Heart left ventricle (tissue), 16 donors: ENCODE measurements around the gene DYNC2H1. TPM values are rescaled to one million over a fixed set of nuclear protein-coding genes. Genes with fewer than 3 reads are reported as not detected.

Source experiments
- ATAC-seq, 4 donors: fragments of 200-7000 bp; cut with Tn5 transposase; one replicate each; pipeline ENCODE4 v1.9.1; 2020 to 2022; ENCODE audit warnings: moderate library complexity in 4 of 4, mild to moderate bottlenecking in 3 of 4, moderate number of reproducible peaks in 1 of 4
- DNase-seq, 5 donors: peaks; one replicate each; pipeline ENCODE4 v3.0.0-alpha.2; 2020
- H3K27ac ChIP-seq, 12 donors: fragments of 200-600 bp; sonication (generic) in 4 of 12; one replicate each; pipeline versions ENCODE4 v1.5.0 to v1.8.0; 2016 to 2022; ENCODE audit warnings: mild to moderate bottlenecking in 2 of 12
- H3K27me3 ChIP-seq, 9 donors: fragments of 200-600 bp; sonication (generic) in 2 of 9; one replicate each; pipeline versions ENCODE4 v1.5.1 to v1.8.0; 2016 to 2022; ENCODE audit warnings: mild to moderate bottlenecking in 3 of 9
- H3K36me3 ChIP-seq, 9 donors: fragments of 200-600 bp; sonication (generic) in 2 of 9; one replicate each; pipeline versions ENCODE4 v1.5.0 to v1.8.0; 2018 to 2022; ENCODE audit warnings: mild to moderate bottlenecking in 2 of 9
- H3K4me1 ChIP-seq, 12 donors: fragments of 200-600 bp; sonication (generic) in 4 of 12; one replicate each; pipeline versions ENCODE4 v1.5.0 to v1.8.0; 2016 to 2022; ENCODE audit warnings: mild to moderate bottlenecking in 3 of 12
- H3K4me3 ChIP-seq, 12 donors: fragments of 200-600 bp; sonication (generic) in 4 of 12; one replicate each; pipeline versions ENCODE4 v1.5.0 to v1.8.0; 2017 to 2022; ENCODE audit warnings: mild to moderate bottlenecking in 9 of 12, moderate library complexity in 4 of 12
- H3K9me3 ChIP-seq, 12 donors: fragments of 200-600 bp; sonication (generic) in 4 of 12; one replicate each; pipeline versions ENCODE4 v1.5.0 to v1.8.0; 2016 to 2022; ENCODE audit warnings: mild to moderate bottlenecking in 1 of 12
- POLR2A ChIP-seq, 2 donors: fragments of 450-650 bp; IDR thresholded peaks; one replicate each; pipeline ENCODE4 v1.6.1; 2017; ENCODE audit warnings: antibody characterized with exemption in 2 of 2, mild to moderate bottlenecking in 2 of 2, moderate library complexity in 2 of 2
- WGBS, 4 donors: extraction: QIAGEN DNeasy Blood & Tissue Kit in 2 of 4; methylation state at CpG; one replicate each; pipeline versions ENCODE4 v1.1.5 to v1.1.7; 2013 to 2018; 5-methylcytosine and 5-hydroxymethylcytosine counted together
- intact Hi-C, 10 donors: fragments of 100-400 bp; cut with DNase I; formaldehyde crosslinking; loops; one replicate each; pipeline versions ENCODE4 v1.11.1 to v1.14.2; 2022
- polyA plus RNA-seq, 2 donors: library from polyadenylated mRNA; stranded (reverse); fragments of 200-250 nt; gene quantifications; one replicate each; pipeline ENCODE4 v1.2.3, GENCODE V29; 2013
- total RNA-seq, 9 donors: library from RNA; depleted of rRNA in 2 of 9; stranded (reverse); fragments of >200 nt in 2 of 9; fragmentation: NEBNext Ultra II Directional in 3 of 9; extraction: Animal tissue kit (Norgen Biotek cat#: 25700) in 3 of 9; gene quantifications; one replicate each; pipeline versions ENCODE4 v1.1.0 to v1.2.4, GENCODE V29; 2016 to 2023
- TF ChIP-seq, protein P1 (sequence below), 12 donors: fragments of 200-600 bp; sonication (generic) in 4 of 12; IDR thresholded peaks; one replicate each; pipeline versions ENCODE4 v1.5.0 to v1.8.0; 2018 to 2022; ENCODE audit warnings: antibody characterized with exemption in 12 of 12, mild to moderate bottlenecking in 5 of 12
- donor health status: ischemic (EF 13 %, LVEDD 7.1; RV severe dilation, severe dysfunction).
- donor health status: healthy with polysubstance abuse.
- donor health status: DM: no; HTN: yes; CAD: no.
- donor health status: DM: no; HTN: no; CAD: no.
- donor health status: ischemic (EF 25% LVEDD 6.9; RV normal size, moderate dysfunction).
- donor health status: ischemic (EF 25% LVEDD 5.7; RV mildly dilated, moderate dysfunction).
- donor health status: healthy.
- donor health status: DM: yes; HTN: yes; CAD: no.
- donor health status: ischemic (EF 35%, LVEDD 5.7; RV mildly dilated, moderate dysfunction).
- donor health status: nonischemic (EF 11% LVEDD 7.7; RV severe dilation, severe dysfunction).
- donor health status: DM: yes; HTN: yes; CAD: no.
- donor health status: PGD.
- donor health status: ischemic (EF 29% LVEDD 5.4; RV normal size, mild dysfunction).
- donor health status: nonischemic (EF 23%, LVEDD 6.1; RV moderate dilation, normal function).

Gene DYNC2H1
- total and polyA plus RNA-seq, 11 donors, result 2.3 to 7.2 (median 3.7) TPM

DNA sequence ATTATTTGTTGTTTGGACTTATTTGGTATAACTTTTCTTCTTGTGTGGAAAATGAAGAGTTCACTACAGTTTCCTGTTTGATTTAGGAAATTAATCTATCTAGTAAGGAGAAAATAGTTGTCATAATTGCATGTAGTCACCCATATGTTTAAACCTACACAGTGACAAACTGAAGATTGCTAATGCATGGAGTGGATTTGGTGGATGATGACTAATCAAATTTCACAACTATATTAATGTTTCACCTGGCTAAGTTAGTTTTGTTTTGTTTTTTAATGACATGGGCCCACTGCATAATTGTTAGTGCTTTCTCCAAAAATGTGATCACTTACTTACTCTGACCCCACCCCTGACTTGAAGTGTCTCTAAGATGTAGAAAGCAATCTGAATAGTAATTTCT lies 170.6 kb downstream of the DYNC2H1 start:
- intact Hi-C loops, result no loop called here
- DNase-seq, result no peak
- H3K9me3 ChIP-seq, result no peaks in the 10 kb centered on the region
- no peak overlapping the region for H3K4me3 ChIP-seq
- no peaks in the 10 kb centered on the region for H3K27me3 ChIP-seq
- no peak for ATAC-seq
- H3K36me3 ChIP-seq, result peaks cover 0 to 13% (median 0%) of the 10 kb centered on the region in 9 donors
- TF ChIP-seq, protein P1, sequence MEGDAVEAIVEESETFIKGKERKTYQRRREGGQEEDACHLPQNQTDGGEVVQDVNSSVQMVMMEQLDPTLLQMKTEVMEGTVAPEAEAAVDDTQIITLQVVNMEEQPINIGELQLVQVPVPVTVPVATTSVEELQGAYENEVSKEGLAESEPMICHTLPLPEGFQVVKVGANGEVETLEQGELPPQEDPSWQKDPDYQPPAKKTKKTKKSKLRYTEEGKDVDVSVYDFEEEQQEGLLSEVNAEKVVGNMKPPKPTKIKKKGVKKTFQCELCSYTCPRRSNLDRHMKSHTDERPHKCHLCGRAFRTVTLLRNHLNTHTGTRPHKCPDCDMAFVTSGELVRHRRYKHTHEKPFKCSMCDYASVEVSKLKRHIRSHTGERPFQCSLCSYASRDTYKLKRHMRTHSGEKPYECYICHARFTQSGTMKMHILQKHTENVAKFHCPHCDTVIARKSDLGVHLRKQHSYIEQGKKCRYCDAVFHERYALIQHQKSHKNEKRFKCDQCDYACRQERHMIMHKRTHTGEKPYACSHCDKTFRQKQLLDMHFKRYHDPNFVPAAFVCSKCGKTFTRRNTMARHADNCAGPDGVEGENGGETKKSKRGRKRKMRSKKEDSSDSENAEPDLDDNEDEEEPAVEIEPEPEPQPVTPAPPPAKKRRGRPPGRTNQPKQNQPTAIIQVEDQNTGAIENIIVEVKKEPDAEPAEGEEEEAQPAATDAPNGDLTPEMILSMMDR (IDR thresholded peaks at IDR 0.05), result no peak
- no peak for TF ChIP-seq POLR2A (IDR thresholded peaks at IDR 0.05)
- H3K27ac ChIP-seq, result no peak overlapping the region
- no peaks in the 10 kb centered on the region for H3K4me1 ChIP-seq

DNA sequence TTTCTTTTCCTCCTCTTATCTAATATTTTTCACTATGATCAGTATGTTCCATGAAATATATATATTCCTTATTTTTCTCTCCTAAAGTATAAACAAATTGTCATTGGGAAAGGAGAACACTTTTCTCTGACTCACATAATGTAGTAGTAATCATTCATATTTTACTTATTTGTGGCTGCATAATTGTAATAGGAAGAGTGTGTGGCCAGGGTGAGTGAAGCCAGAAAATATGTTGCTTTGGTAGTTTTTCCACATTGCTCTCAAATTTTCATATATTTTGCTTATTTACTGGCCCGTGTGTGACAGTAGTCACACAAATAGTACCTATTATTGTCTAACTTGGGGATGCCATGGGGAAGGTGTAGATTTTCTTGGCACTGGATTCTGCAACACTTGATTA lies 172.1 kb downstream of the DYNC2H1 start:
- no peak for DNase-seq
- peaks cover 0 to 22% (median 0%) of the 10 kb centered on the region in 9 donors for H3K36me3 ChIP-seq
- H3K27ac ChIP-seq, result no peak overlapping the region
- 93 to 98% (median 94%) methylated on average over 1 of the region's 1 CpG for WGBS, 4 donors
- H3K4me3 ChIP-seq, result no peak overlapping the region
- intact Hi-C loops, result no loop called here
- no peaks in the 10 kb centered on the region for H3K4me1 ChIP-seq
- TF ChIP-seq POLR2A (IDR thresholded peaks at IDR 0.05), result no peak
- TF ChIP-seq, protein P1 (IDR thresholded peaks at IDR 0.05), result no peak
- H3K27me3 ChIP-seq, result no peaks in the 10 kb centered on the region
- ATAC-seq, result no peak
- no peaks in the 10 kb centered on the region for H3K9me3 ChIP-seq

- Histone ChIP-seq H3K4me3 (no peak overlapping the region), H3K9me3 (no peaks in the 10 kb centered on the region), H3K36me3 (peaks cover 0 to 37% (median 4%) of the 10 kb centered on the region in 9 donors), H3K27me3 (no peaks in the 10 kb centered on the region), H3K4me1 (no peaks in the 10 kb centered on the region), H3K27ac (no peak overlapping the region)
- ATAC-seq (no peak), DNase-seq (no peak)
- WGBS, 4 donors, result 87 to 100% (median 97%) methylated on average over 1 of the region's 1 CpG
- intact Hi-C loops, result no loop called here
- no peak for TF ChIP-seq POLR2A (IDR thresholded peaks at IDR 0.05)
- TF ChIP-seq, protein P1 (IDR thresholded peaks at IDR 0.05), result no peak
Measured at GRCh38 chr11:103284260-103284659, 175.0 kb downstream of the DYNC2H1 start.

DNA sequence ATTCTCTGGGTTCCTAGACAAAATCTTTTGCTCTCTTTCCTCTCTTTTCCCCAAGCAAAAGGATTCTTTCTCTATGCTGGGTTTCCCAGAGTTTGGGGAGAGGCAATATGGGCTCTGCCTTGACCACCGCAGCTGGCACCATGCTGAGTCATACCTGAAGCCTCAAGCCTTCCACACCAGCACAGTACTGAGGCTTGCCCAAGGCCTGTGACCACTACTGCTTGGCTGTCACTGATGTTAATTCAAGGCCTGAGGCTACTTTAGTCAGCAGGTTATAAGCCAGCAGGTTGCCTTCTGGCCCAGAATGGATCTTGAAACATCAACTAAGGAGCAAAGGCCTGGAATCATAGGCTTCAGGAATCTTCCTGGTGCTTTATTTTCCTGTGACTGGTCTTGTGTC lies 185.3 kb downstream of the DYNC2H1 start:
- WGBS, 4 donors, result 94 to 100% (median 95%) methylated on average over 1 of the region's 1 CpG
- peaks cover 0 to 64% (median 43%) of the 10 kb centered on the region in 12 donors for H3K9me3 ChIP-seq
- H3K4me3 ChIP-seq, result no peak overlapping the region
- no peaks in the 10 kb centered on the region for H3K27me3 ChIP-seq
- ATAC-seq (no peak), DNase-seq (no peak)
- intact Hi-C loops, result no loop called here
- peaks cover 0 to 68% (median 5%) of the 10 kb centered on the region in 9 donors for H3K36me3 ChIP-seq
- H3K4me1 ChIP-seq, result no peaks in the 10 kb centered on the region
- H3K27ac ChIP-seq, result no peak overlapping the region
- TF ChIP-seq, protein P1 (IDR thresholded peaks at IDR 0.05), result no peak
- TF ChIP-seq POLR2A (IDR thresholded peaks at IDR 0.05), result no peak
